Measurements from ENCODE around the gene STEAP1B.
"Not testable (repeated sequence)": the region's sequence is repeated elsewhere in the genome, so short reads cannot be mapped to it uniquely, and the experiment has no call there.

Gene STEAP1B

DNA sequence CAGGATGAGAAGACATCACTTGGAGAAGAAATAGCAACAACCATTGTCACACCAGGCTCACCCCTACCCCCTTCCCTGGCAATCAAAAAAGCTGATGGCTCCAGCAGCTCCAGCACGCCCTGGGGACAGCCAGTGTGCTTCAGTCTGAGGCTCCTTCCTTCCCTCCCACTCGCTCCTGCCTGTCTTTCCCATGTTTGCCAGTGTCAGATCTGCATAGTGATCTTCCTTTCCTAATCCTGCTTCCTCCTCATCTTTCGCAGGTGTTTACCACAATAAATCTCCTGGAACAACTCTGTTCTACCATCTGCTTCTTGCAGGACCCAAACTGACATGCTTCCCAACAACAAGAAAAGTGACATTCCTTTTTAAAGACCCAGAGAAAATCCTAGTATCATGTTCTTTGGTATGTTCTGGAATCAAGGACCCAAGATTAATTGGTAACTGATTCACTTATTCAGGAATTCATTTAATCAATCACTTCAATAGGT is 57.1 kb downstream of the STEAP1B start:
- in situ Hi-C loops (cut with HindIII; ENCODE audit: low pct_ligation_motif_present, low pct_unique_long_range_greater_than_20kb, low sequenced_read_pairs), result no loop called here
- DNase-seq, result no peak

DNA sequence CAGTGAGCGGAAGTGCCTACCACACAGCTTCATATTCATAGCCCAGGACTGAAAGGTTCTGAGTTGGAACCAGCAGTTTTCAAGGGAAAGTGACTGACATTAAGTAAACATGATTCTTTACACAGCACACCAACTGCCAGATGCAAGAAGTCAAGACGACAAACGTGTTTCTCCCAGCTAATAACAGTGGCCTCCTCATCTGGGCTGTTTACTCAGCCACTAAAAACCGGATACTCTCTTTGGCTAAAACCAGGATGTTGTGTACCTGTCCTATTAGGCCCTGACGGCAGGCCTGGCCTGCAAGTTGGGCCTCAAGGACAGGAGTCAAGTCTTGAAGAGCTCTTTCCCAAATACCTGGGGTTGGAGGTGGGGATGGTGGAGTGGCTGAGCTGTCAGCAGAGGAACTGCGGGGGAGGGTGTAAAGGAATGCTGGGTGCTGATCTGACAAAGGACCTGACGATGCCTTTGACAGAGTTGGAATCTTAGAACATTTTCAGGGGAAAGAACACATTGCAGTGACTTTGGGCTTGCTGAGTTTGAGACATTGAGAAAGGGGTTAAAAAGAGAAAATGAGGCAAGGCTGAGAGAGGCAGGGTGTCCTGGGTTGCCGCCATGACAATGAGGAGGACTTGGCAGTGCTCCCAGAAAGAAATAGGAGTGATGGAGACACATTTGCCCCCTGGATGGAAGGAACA is 57.7 kb downstream of the STEAP1B start:
- in situ Hi-C loops (cut with HindIII; ENCODE audit: low pct_ligation_motif_present, low pct_unique_long_range_greater_than_20kb, low sequenced_read_pairs), result no loop called here
- DNase-seq, result no peak

DNA sequence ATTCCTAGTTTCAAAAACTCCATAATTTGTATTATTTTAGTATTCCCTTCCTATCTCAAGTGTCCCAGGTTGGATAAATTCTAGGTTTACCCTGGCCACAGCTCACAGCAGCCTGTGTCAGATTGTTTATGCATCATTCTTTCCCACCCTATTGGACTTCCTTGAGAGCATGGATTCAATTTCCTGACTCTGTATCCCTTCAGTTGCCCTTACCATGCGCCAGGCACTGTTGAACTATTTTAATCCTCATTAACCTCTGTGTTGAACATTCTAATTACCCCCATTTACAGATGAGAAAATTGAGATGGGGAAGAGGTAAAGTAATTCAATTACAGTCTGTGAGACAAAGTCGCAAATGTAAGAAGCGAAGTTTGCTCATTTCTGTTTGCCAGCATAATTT is 58.8 kb downstream of the STEAP1B start:
- DNase-seq, result no peak
- in situ Hi-C loops (cut with HindIII; ENCODE audit: low pct_ligation_motif_present, low pct_unique_long_range_greater_than_20kb, low sequenced_read_pairs), result no loop called here

DNA sequence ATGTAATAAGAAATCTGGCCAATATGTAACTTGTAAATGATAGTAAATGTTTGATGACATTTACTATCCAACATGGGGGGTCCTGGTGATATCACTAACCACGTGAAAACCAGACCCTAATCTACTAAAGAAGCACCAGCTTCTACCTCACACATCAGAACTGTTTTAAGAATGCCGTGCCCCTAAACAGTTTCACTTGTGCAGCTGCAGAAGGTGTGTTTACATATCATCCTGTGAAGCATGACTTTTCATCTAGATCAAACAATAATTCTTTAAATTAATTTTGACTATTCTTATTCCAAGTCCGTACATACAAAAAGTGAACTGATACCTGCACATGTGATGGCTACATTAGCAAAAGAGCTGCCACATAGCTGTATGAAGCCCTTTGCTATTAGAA is 61.0 kb downstream of the STEAP1B start:
- in situ Hi-C loops (cut with HindIII; ENCODE audit: low pct_ligation_motif_present, low pct_unique_long_range_greater_than_20kb, low sequenced_read_pairs), result no loop called here

DNA sequence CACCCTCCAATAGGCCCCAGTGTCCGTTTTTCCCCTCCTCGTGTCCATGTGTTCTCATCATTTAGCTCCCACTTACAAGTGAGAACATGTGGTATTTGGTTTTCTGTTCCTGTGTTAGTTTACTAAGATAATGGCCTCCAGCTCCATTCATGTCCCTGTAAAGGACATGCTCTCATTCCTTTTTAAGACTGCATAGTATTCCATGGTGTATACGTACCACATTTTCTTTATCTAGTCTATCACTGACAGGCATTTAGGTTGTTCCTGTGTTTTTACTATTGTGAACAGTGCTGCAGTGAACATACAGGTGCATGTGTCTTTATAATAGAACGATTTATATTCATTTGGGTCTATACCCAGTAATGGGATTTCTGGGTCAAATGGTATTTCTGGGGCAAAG is 63.4 kb downstream of the STEAP1B start:
- not testable (repeated sequence) for DNase-seq

More for the DNA sequence above, 61.0 kb downstream of the STEAP1B start:
- no peak for DNase-seq

DNA sequence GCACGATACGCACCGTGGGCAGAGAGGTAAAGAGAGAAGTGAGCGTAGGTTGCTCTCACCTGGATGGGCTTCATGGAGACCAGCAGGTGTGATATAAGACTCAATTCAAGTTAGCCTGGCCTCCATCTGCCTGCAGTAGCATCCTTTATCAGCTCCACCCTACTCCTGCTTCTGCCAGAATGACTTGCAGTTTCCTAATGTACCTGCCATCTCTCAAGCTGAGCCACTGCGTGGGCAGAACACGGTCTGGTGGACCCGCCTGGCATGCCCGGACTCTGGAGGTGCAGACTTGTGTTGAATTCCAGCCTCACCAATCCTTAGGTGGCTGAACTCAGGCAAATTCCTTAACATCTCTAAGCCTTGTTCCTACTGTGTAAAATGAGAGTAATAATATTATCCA is 64.3 kb downstream of the STEAP1B start:
- in situ Hi-C loops (cut with HindIII; ENCODE audit: low pct_ligation_motif_present, low pct_unique_long_range_greater_than_20kb, low sequenced_read_pairs), result no loop called here
- no peak for DNase-seq

More for the DNA sequence above, 63.4 kb downstream of the STEAP1B start:
- in situ Hi-C loops (cut with HindIII; ENCODE audit: low pct_ligation_motif_present, low pct_unique_long_range_greater_than_20kb, low sequenced_read_pairs), result not testable (repeated sequence)

DNA sequence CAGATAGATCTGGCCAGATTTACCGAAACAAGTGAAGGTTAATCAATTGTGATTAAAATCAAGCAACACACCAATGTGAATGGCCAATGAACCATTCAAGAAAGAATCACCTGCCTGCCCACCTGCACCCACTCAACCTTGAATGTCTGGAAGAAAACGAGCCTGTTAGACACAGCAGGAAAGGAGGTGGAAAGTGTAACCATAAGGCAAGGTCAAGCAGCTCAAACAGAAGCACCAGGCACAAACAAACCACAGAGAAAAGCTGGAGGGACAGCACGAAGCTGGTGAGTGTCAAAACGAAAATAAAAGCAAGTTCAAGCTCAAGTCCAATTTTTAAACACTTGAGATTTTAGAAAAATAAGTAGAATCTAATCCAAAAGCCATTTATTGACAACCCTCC is 64.9 kb downstream of the STEAP1B start:
- in situ Hi-C loops (cut with HindIII; ENCODE audit: low pct_ligation_motif_present, low pct_unique_long_range_greater_than_20kb, low sequenced_read_pairs), result no loop called here
- DNase-seq, result no peak

DNA sequence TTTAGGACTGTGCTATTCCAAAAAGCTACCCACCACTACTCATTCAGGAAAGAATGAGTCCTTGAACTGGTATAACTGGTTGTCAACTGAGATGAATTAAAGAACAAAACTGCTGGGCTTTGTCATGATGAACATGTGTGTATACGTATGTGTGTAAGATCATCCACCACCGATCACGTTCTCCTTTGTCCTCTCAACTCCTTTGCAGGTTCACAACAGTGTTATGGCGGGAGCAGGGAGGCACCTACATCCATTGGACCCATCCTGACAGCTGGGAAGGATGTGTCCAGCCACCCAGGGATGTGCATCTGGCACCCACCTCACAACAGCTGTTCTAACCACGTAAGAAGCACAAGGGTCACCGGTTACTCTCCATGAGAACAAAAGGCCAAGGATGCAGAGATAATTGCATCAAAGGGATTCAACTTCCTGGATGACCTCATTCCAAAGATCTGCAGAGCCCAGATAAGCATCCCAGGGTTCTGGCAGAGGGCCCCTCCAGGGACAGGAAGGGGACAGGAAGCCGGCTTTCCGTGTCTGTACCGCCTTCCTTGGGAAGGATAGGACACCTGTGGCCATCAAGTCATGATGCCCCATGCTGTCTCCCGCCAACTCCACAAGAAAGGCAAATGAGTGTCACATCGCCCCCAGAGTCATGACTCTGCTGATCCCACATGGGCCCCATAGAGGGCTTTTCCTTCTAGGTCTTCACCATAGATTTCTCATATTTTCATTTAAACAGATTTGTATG is 66.1 kb downstream of the STEAP1B start:
- in situ Hi-C loops (cut with HindIII; ENCODE audit: low pct_ligation_motif_present, low pct_unique_long_range_greater_than_20kb, low sequenced_read_pairs), result no loop called here
- no peak for DNase-seq

DNA sequence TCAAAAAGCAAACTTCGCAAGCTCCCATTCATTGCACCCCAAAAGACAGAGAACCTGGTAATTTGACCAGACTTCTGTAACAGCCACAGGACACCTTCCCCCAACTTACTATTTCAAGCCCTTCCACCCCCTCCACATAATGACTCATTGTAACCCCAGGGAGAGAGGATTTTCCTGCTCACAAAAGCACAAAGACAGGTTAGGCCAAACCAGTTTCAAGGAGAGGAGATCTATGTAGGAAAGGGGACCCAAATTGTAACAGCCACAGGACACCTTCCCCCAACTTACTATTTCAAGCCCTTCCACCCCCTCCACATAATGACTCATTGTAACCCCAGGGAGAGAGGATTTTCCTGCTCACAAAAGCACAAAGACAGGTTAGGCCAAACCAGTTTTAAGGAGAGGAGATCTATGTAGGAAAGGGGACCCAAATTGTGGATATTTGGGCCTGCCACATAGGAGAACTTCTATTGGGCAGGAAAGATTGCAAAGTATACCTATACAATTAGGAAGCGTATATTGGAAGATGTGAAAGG is 66.8 kb downstream of the STEAP1B start:
- DNase-seq; in situ Hi-C loops (cut with HindIII; ENCODE audit: low pct_ligation_motif_present, low pct_unique_long_range_greater_than_20kb, low sequenced_read_pairs): not testable (repeated sequence)

DNA sequence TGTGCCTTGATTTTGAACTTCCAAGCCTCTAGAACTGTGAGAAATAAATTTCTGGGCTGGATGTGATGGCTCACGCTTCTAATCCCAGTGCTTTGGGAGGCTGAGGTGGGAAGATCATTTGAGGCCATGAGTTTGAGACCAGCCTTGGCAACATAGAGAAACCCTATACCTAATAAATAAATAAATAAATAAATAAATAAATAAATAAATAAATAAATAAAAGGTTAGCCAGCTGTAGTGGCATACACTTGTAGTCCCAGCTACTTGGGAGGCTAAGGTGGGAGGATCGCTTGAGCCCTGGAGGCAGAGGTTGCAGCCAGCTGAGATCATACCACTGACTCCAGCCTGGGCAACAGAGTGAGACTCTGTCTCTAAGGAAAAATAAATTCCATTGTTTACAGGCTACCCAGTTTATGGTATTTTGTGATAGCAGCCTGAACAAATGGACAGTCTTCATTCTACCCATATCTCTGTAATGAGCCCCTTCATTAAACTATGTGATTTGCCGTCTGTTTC is 67.7 kb downstream of the STEAP1B start:
- no peak for DNase-seq
- in situ Hi-C loops (cut with HindIII; ENCODE audit: low pct_ligation_motif_present, low pct_unique_long_range_greater_than_20kb, low sequenced_read_pairs), result no loop called here

DNA sequence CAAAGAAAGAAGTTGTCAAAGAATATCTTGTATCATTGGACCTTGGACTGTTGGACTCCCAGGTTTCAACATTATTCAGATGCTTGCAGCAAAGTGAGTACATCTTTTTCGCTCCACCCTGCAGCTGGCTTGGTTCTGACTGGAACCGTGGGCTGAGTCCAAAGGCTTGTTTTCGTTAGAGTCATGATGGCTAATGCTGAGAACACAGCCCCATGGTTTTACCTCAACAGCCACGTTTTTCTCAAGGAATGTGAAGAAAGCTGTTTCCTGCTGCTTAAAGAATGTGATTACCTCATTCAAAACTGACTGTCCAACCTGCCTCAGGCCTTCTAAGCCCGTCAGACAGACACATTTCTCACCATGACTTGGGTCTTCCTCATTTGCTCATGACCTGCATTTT is 69.5 kb downstream of the STEAP1B start:
- no peak for DNase-seq
- in situ Hi-C loops (cut with HindIII; ENCODE audit: low pct_ligation_motif_present, low pct_unique_long_range_greater_than_20kb, low sequenced_read_pairs), result no loop called here

DNA sequence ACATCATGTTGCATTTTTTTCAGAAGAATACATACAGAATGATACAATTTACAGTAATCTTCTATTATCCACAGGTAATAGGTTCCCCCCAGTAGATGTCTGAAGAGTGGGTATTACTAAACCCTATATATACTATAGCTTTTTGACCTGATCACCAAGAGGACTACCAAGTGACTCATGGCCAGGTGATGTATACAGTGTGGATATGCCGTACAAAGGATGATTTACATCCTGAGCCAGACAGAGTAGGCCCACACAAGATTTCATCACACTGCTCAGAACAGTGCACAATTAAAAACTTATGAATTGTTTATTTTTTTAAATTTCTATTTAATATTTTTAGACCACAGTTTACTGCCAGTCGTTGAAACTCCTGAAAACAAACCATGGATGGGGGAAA is 70.6 kb downstream of the STEAP1B start:
- DNase-seq, result no peak
- in situ Hi-C loops (cut with HindIII; ENCODE audit: low pct_ligation_motif_present, low pct_unique_long_range_greater_than_20kb, low sequenced_read_pairs), result no loop called here

DNA sequence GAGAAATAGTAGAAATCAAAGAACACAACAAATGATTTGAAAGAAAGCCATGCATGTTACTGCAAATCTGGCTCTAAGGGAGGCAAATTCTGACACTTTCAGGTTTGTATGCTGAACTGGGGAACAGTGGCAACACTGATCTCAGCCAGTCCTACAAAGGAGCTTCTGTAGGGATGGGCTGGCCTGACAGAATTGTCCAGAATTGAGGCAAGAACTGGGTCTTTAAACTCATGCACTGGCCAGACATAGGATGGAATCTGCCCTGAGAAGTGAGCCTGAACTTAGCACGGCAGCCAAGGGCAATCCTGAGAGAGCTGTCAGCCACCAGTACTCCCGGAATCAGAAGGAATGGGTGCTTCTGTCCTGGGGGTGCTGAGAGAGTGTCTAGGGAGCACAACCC is 72.1 kb downstream of the STEAP1B start:
- in situ Hi-C loops (cut with HindIII; ENCODE audit: low pct_ligation_motif_present, low pct_unique_long_range_greater_than_20kb, low sequenced_read_pairs), result no loop called here
- no peak for DNase-seq

DNA sequence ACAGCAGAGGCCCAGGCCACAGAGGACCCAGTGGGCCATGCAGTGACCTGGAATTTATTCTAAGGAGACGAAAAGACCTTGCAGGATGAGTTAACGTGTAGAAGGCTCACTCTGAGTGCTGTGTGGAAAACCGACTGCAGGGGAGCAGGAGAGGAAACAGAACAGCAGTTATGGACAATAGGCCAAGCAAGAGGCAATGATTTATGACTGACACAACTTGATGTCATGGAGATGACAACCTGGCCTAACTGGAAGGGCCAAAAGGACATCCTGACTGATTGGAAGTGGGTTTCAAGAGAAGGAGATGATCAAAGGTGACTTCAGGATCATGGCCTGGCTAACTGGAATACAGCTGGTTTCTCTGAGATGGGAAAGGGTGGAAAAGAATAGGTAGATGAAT is 72.9 kb downstream of the STEAP1B start:
- in situ Hi-C loops (cut with HindIII; ENCODE audit: low pct_ligation_motif_present, low pct_unique_long_range_greater_than_20kb, low sequenced_read_pairs), result no loop called here
- DNase-seq, result no peak

DNA sequence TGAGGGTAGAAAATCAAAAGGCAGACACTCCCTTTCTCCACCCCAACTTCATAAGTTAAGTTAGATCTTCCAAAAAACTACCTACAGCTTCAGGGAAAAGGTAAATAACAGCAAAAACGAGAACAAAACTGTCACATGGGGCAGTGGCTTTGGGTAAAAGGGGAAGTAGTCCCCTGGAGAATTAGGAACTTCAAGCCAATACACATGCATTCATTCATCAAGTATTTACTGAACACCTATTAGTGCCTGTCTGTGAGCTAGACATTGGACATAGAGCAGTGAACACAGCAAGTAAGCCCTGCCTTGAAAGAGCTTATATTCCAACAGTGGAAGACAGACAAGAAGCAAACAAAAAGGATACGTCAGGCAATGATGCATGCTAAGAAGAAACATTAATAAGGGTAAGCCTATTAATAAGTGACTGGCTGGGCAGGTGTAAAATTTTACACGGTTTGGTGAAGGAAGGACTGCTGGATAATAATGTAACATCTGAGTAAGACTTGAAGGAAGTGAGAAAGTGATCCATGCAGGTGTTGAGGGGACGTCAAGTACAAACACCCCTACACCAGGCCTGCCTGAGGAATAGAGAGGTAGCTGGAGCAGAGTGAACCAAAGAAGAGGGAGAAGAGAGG is 73.4 kb downstream of the STEAP1B start:
- in situ Hi-C loops (cut with HindIII; ENCODE audit: low pct_ligation_motif_present, low pct_unique_long_range_greater_than_20kb, low sequenced_read_pairs), result no loop called here
- no peak for DNase-seq

DNA sequence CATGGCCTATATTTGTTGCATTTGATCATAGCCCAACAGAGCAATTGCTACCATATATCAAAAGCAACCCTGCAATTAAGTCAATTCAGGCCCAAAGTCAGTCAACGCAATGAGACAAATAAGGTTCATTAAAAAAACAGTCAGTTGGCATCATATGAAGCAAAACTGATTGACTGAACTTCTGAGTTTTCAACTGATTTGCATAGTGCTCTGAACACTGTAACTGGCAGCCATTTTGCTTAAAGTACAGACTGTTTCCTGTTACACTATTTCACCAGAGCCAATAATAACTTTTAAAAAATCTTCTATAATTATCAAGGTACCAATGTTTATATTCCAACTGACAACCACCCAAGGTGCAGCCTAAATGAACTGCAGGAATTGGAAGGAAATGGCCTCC is 74.6 kb downstream of the STEAP1B start:
- in situ Hi-C loops (cut with HindIII; ENCODE audit: low pct_ligation_motif_present, low pct_unique_long_range_greater_than_20kb, low sequenced_read_pairs), result no loop called here
- no peak for DNase-seq

DNA sequence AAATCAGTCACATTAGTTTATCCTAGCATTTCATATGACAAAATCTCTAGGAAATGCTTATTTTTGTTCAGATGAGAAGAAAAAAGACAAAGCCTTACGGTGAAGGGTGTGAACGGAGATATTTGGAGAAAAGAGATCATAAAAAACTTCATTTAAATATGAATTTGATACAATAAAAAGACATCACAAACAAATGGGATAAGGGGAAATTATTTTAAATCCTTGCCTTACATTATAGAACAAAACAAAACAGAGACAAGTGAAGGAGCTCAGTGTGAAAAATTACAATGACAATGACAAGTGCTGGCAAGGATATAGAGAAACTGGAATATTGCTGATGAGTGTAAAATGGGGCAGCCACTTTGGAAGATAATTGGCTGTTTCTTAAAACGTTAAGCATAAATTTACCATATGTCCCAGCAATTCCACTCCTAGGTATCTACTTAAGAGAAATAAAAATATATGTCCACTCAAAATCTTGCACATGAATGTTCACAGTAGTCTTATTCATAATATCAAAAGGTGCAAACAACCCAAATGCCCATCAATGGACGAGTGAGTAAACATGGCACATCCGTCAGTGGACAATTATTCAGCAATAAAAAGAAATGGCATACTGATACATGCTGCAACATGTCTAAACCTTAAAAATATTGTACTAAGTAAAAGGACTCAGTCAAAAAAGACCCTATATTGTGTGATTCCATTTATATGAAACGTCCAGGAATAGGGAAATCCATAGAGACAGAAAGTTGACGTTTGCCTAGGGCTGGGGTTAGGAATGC is 77.0 kb downstream of the STEAP1B start:
- in situ Hi-C loops (cut with HindIII; ENCODE audit: low pct_ligation_motif_present, low pct_unique_long_range_greater_than_20kb, low sequenced_read_pairs), result no loop called here
- DNase-seq, result no peak

DNA sequence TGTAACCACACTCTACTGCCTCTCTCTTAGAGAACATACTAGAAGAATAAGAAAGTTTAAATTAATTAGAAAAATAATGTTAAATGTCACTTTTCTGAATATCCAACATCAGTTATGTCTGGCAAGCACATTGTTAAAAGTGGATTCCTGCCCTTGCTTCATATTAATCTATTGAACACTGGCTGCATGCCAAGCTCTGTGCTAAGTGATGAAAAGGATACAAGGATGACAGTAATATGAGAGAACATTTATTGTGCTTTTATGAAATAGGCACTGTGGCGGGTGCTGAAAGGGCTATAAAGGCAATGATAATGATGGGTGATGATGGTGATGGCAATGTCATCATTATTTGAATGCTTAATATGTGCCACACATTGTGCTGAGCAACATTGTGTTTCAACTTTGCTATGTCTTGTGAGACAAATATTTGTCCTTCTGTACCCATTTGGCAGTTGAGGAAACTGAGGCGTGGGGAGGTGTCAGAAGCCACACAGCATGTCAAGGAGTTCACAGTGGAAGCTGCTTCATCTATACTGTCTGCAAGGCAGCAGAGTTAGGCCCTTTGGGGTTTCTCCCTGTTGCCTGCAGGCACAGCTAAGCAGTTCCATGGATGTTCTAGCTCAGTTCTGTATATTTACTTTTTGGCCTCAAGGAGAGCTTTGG is 78.9 kb downstream of the STEAP1B start:
- no peak for DNase-seq
- in situ Hi-C loops (cut with HindIII; ENCODE audit: low pct_ligation_motif_present, low pct_unique_long_range_greater_than_20kb, low sequenced_read_pairs), result no loop called here

All from ACHN (cell line).